ENCODE data around the gene CFDP1.
"Not testable (repeated sequence)": the region's sequence is repeated elsewhere in the genome, so short reads cannot be mapped to it uniquely, and the experiment has no call there.

The CFDP1 gene

DNA sequence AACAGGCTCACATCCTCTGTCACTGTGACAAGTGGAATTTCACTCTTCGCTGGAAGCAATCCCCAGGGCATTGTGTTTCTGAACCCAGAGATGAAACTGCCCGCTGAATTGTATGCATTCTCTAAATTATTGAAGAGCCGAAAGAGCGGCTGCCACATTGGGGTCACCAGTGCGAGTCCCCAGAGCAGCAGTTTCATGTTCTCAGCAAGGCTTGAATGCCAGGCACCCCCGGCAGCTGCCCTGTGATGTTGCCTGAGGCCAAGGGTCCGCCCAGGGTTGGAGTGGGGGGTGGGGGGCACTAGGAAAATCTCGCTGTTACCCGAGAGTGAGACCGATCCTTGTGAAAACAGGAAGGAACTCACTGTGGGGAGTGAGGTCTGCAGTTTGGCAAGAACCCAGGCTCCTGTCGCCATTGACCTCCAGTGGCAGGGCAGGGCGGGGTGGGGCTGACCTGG, 161.2 kb downstream of the CFDP1 start:
- Histone ChIP-seq H3K27ac (no peak overlapping the region), H3K27me3 (ENCODE audit: insufficient read depth, low read depth, severe bottlenecking) (no peaks in the 10 kb centered on the region), H3K9me3 (ENCODE audit: severe bottlenecking) (no peaks in the 10 kb centered on the region), H3K36me3 (no peaks in the 10 kb centered on the region), H3K4me3 (ENCODE audit: low read depth, low read length) (no peak overlapping the region)
- TF ChIP-seq, protein P1, sequence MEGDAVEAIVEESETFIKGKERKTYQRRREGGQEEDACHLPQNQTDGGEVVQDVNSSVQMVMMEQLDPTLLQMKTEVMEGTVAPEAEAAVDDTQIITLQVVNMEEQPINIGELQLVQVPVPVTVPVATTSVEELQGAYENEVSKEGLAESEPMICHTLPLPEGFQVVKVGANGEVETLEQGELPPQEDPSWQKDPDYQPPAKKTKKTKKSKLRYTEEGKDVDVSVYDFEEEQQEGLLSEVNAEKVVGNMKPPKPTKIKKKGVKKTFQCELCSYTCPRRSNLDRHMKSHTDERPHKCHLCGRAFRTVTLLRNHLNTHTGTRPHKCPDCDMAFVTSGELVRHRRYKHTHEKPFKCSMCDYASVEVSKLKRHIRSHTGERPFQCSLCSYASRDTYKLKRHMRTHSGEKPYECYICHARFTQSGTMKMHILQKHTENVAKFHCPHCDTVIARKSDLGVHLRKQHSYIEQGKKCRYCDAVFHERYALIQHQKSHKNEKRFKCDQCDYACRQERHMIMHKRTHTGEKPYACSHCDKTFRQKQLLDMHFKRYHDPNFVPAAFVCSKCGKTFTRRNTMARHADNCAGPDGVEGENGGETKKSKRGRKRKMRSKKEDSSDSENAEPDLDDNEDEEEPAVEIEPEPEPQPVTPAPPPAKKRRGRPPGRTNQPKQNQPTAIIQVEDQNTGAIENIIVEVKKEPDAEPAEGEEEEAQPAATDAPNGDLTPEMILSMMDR (IDR thresholded peaks at IDR 0.05; ENCODE audit: low read depth, low read length), result no peak
- no peak for DNase-seq

DNA sequence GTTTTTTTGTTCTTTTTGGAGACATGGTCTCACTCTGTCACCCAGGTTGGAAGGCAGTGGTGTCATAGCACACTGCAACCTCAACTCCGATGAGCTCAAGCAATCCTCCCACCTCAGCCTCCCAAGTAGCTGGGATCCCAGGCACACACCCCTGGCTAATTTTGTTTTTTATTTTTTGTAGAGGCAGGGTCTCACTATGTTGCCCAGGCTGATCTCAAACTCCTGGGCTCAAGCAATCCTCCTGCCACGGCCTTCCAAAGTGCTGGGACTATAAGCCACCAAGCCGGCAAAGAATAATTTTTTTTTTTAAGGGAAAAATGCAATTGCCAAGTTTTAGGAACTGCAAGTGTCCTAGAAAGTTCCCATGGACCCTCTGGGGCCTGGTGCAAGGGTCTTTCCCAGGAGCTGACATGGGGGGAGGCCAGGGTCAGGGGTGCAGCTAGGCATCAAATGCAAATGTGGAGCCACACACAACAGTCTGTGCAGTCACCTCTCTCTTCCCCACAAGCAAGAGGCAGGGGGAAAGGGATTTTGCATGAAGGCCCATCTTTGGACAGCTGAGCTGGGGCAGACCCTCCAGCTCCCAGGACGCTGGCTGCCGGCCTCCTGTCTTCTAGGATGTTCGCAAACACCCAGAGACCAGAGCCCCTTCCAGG, 161.7 kb downstream of the CFDP1 start:
- Histone ChIP-seq H3K27ac (no peak overlapping the region), H3K27me3 (ENCODE audit: insufficient read depth, low read depth, severe bottlenecking) (no peaks in the 10 kb centered on the region), H3K36me3 (no peaks in the 10 kb centered on the region), H3K4me3 (ENCODE audit: low read depth, low read length) (no peak overlapping the region), H3K9me3 (ENCODE audit: severe bottlenecking) (no peaks in the 10 kb centered on the region)
- no peak for DNase-seq
- TF ChIP-seq, protein P1 (IDR thresholded peaks at IDR 0.05; ENCODE audit: low read depth, low read length), result no peak

DNA sequence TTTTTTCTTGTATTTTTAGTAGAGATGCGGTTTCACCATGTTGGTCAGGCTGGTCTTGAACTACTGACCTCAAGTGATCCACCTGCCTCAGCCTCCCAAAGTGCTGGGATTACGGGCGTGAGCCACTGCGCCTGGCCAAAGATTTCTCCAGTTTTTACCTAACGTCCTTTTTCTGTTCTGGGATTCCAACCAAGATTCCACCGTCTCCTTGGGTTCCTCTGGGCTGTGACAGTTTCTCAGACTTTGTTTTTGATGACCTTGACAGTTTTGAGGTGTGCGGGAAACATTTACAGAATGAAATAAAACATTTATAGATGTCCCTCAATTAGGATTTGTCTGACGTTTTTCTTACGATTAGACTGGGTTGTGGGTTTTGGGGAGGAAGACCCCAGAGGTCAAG, 163.9 kb downstream of the CFDP1 start:
- not testable (repeated sequence) for H3K27me3 ChIP-seq (ENCODE audit: insufficient read depth, low read depth, severe bottlenecking); H3K9me3 ChIP-seq (ENCODE audit: severe bottlenecking); H3K4me3 ChIP-seq (ENCODE audit: low read depth, low read length); DNase-seq; H3K27ac ChIP-seq; H3K36me3 ChIP-seq

DNA sequence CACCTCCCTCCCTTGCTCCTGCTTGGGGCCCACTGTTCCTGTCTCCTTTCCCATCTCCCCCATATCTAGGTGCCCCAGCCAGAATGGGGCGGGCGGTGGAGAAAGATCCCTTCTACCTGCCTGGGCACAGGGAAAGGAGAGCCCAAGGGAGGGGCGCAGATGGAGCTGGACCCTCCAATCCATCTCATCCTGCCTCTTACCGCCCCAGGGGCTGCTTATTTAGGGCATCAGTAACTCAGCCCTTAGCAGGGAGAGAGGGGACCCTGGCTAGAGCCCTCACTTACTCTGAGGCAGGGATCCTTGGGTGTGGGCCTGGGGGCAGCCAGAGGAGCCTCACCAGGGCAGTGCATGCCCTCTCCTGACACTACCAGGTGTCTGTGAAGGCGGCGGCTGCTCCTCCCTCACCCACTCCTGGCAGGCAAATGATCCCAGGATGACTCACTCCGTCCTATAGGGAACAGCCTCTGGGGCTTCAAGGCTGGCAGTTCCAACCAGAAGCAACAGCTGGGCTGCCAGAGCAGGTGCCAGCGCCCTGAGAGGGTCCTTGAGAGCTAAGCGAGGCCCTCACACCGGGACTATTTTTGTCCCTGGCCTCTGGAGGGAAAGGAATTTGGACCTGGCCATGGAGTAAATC, 165.6 kb downstream of the CFDP1 start:
- H3K36me3 ChIP-seq, result peaks cover 16% of the 10 kb centered on the region
- no peak overlapping the region for H3K4me3 ChIP-seq (ENCODE audit: low read depth, low read length)
- no peak for DNase-seq
- H3K9me3 ChIP-seq (ENCODE audit: severe bottlenecking), result no peaks in the 10 kb centered on the region
- no peak overlapping the region for H3K27ac ChIP-seq
- TF ChIP-seq, protein P1 (IDR thresholded peaks at IDR 0.05; ENCODE audit: low read depth, low read length), result no peak
- no peaks in the 10 kb centered on the region for H3K27me3 ChIP-seq (ENCODE audit: insufficient read depth, low read depth, severe bottlenecking)

DNA sequence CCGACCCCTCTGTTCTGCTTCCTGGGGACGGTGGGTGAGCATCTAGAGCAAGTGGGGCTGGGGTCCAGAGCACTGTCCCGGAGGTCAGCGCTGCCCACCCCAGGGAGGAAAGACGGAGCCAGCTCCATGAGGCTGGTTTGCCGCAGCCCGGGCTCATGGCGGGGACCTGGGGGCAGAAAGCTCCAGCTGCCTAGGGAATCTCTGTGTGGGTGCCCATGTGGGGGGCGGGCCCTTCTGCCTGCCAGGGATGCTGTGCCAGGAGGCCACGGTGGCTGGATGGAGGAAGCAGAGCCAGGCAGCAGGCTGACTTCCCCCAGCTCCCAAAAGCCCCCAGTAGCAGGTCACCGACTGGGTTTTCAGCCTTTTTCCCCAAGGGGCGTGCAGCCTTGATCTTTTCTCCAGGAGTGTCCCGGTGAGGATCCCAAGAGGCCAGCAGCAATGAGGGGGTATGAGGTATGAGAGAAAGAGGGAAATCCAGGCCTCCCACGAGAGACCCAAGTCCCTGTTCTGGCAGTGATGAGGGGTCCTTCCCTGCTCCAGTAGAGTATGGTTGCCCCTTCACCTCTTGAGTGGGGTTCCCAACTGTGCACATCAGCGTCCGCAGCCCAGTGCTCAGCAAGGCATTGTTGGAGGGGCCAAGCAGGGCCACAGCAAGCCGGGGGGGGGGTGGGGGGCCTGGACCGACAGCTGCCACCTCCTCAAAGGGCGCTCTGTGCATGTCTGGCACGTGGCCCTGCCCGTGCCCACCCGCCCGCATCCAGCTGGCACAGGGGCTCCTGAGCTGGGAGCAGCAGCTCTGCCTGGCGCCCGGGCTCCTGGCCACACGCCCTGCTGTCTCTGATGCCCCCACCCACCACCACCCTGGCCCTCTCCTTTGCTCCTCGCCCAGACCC, 166.3 kb downstream of the CFDP1 start:
- TF ChIP-seq, protein P1 (IDR thresholded peaks at IDR 0.05; ENCODE audit: low read depth, low read length), result no peak
- no peak for DNase-seq
- Histone ChIP-seq H3K36me3 (peaks cover 19% of the 10 kb centered on the region), H3K27me3 (ENCODE audit: insufficient read depth, low read depth, severe bottlenecking) (no peaks in the 10 kb centered on the region), H3K27ac (peak overlapping the region; percentile 91; the same call in 1 of the 2 replicates), H3K4me3 (ENCODE audit: low read depth, low read length) (no peak overlapping the region), H3K9me3 (ENCODE audit: severe bottlenecking) (no peaks in the 10 kb centered on the region)

Measured in WERI-Rb-1 (cell line).